ENCODE data around the gene THRAP3.

The THRAP3 gene

GRCh38 chr1:36320291-36320761, 96.1 kb downstream of the THRAP3 start:
- no peak overlapping the region for H3K4me3 ChIP-seq (ENCODE audit: severe bottlenecking)
- DNase-seq (ENCODE audit: low spot score) (no peak), ATAC-seq (ENCODE audit: low read depth) (no peak)
- H3K9me3 ChIP-seq (ENCODE audit: severe bottlenecking) = no peaks in the 10 kb centered on the region
- no peaks in the 10 kb centered on the region for H3K27me3 ChIP-seq (ENCODE audit: insufficient read depth, poor library complexity, severe bottlenecking)
- no peaks in the 10 kb centered on the region for H3K36me3 ChIP-seq (ENCODE audit: low read depth)
- no peaks in the 10 kb centered on the region for H3K4me1 ChIP-seq (ENCODE audit: insufficient read depth, poor library complexity, severe bottlenecking)
- TF ChIP-seq CTCF (IDR thresholded peaks at IDR 0.05; ENCODE audit: poor library complexity, severe bottlenecking) = no peak
- H3K27ac ChIP-seq (ENCODE audit: poor library complexity, severe bottlenecking) = no peak overlapping the region

GRCh38 chr1:36320767-36321118, 96.5 kb downstream of the THRAP3 start:
- TF ChIP-seq CTCF (IDR thresholded peaks at IDR 0.05; ENCODE audit: poor library complexity, severe bottlenecking) = no peak
- no peaks in the 10 kb centered on the region for H3K36me3 ChIP-seq (ENCODE audit: low read depth)
- no peaks in the 10 kb centered on the region for H3K27me3 ChIP-seq (ENCODE audit: insufficient read depth, poor library complexity, severe bottlenecking)
- no peaks in the 10 kb centered on the region for H3K4me1 ChIP-seq (ENCODE audit: insufficient read depth, poor library complexity, severe bottlenecking)
- ATAC-seq (ENCODE audit: low read depth) (no peak), DNase-seq (ENCODE audit: low spot score) (no peak)
- no peak overlapping the region for H3K4me3 ChIP-seq (ENCODE audit: severe bottlenecking)
- H3K9me3 ChIP-seq (ENCODE audit: severe bottlenecking) = no peaks in the 10 kb centered on the region
- H3K27ac ChIP-seq (ENCODE audit: poor library complexity, severe bottlenecking) = no peak overlapping the region

GRCh38 chr1:36321119-36321951, 97.1 kb downstream of the THRAP3 start:
- ATAC-seq (ENCODE audit: low read depth) (no peak), DNase-seq (ENCODE audit: low spot score) (no peak)
- Histone ChIP-seq H3K27ac (ENCODE audit: poor library complexity, severe bottlenecking) (no peak overlapping the region), H3K27me3 (ENCODE audit: insufficient read depth, poor library complexity, severe bottlenecking) (no peaks in the 10 kb centered on the region), H3K4me1 (ENCODE audit: insufficient read depth, poor library complexity, severe bottlenecking) (no peaks in the 10 kb centered on the region), H3K36me3 (ENCODE audit: low read depth) (no peaks in the 10 kb centered on the region), H3K4me3 (ENCODE audit: severe bottlenecking) (no peak overlapping the region), H3K9me3 (ENCODE audit: severe bottlenecking) (no peaks in the 10 kb centered on the region)
- TF ChIP-seq CTCF (IDR thresholded peaks at IDR 0.05; ENCODE audit: poor library complexity, severe bottlenecking) = no peak

- H3K27me3 ChIP-seq (ENCODE audit: insufficient read depth, poor library complexity, severe bottlenecking) = no peaks in the 10 kb centered on the region
- no peak for TF ChIP-seq CTCF (IDR thresholded peaks at IDR 0.05; ENCODE audit: poor library complexity, severe bottlenecking)
- H3K4me3 ChIP-seq (ENCODE audit: severe bottlenecking) = no peak overlapping the region
- no peak for DNase-seq (ENCODE audit: low spot score)
- no peak overlapping the region for H3K27ac ChIP-seq (ENCODE audit: poor library complexity, severe bottlenecking)
- no peaks in the 10 kb centered on the region for H3K9me3 ChIP-seq (ENCODE audit: severe bottlenecking)
- no peaks in the 10 kb centered on the region for H3K36me3 ChIP-seq (ENCODE audit: low read depth)
- no peak for ATAC-seq (ENCODE audit: low read depth)
- H3K4me1 ChIP-seq (ENCODE audit: insufficient read depth, poor library complexity, severe bottlenecking) = no peaks in the 10 kb centered on the region
These were observed 98.0 kb downstream of the THRAP3 start for GRCh38 chr1:36322041-36322785.
